Mammary epithelial cell (primary cell): Measurements from ENCODE around the gene DNMT1.

Experiments
- EZH2 ChIP-seq: IDR thresholded peaks from 2 replicates; pipeline ENCODE4 v1.6.1; 2012; ENCODE audit warnings: low read length, inconsistent platforms, borderline replicate concordance
- TF ChIP-seq, protein P1 (sequence below), 2 donors: IDR thresholded peaks in 1 of 2; conservative IDR thresholded peaks in 1 of 2; 2 replicates each; pipeline ENCODE4 v1.5.1; 2011 to 2012; ENCODE audit warnings: inconsistent platforms in 2 of 2, low read length in 2 of 2, mild to moderate bottlenecking in 2 of 2, control low read depth in 1 of 2, low read depth in 1 of 2; ENCODE audit not compliant: insufficient read depth in 1 of 2; ENCODE audit errors: extremely low read depth in 1 of 2

GRCh38 chr19:10132905-10133304 is 61.8 kb downstream of the DNMT1 start:
- TF ChIP-seq, protein P1, sequence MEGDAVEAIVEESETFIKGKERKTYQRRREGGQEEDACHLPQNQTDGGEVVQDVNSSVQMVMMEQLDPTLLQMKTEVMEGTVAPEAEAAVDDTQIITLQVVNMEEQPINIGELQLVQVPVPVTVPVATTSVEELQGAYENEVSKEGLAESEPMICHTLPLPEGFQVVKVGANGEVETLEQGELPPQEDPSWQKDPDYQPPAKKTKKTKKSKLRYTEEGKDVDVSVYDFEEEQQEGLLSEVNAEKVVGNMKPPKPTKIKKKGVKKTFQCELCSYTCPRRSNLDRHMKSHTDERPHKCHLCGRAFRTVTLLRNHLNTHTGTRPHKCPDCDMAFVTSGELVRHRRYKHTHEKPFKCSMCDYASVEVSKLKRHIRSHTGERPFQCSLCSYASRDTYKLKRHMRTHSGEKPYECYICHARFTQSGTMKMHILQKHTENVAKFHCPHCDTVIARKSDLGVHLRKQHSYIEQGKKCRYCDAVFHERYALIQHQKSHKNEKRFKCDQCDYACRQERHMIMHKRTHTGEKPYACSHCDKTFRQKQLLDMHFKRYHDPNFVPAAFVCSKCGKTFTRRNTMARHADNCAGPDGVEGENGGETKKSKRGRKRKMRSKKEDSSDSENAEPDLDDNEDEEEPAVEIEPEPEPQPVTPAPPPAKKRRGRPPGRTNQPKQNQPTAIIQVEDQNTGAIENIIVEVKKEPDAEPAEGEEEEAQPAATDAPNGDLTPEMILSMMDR (conservative IDR thresholded peaks at IDR 0.05 in 1 of 2, IDR thresholded peaks at IDR 0.05 in 1 of 2; ENCODE audit: extremely low read depth in 1 of 2, insufficient read depth in 1 of 2, low read depth in 1 of 2, low read length in 2 of 2) = no peak
- TF ChIP-seq EZH2 = no peak
